Measurements from ENCODE around the gene FAM131B.

FAM131B gene

GRCh38 chr7:143345428-143345900 is 17.0 kb downstream of the FAM131B start:
- Histone ChIP-seq H3K9me3 (ENCODE audit: low read length) (no peaks in the 10 kb centered on the region), H3K27me3 (ENCODE audit: insufficient read depth, low read length) (0 out of 2 replicates have a peak, but pooled peaks cover 9% of the 10 kb centered on the region), H3K27ac (ENCODE audit: low read depth, low read length, poor library complexity, severe bottlenecking) (no peak overlapping the region), H4K20me1 (ENCODE audit: insufficient read depth, low read length) (no peaks in the 10 kb centered on the region), H3K9ac (ENCODE audit: low read length) (no peak overlapping the region), H3F3A (ENCODE audit: insufficient read depth, low read length) (no peaks in the 10 kb centered on the region), H2AFZ (ENCODE audit: low read length) (no peak overlapping the region), H3K79me2 (ENCODE audit: insufficient read depth, low read length) (no peaks in the 10 kb centered on the region), H3K36me3 (ENCODE audit: insufficient read depth, low read length) (no peaks in the 10 kb centered on the region), H3K4me1 (ENCODE audit: insufficient read depth, low read length, severe bottlenecking) (no peaks in the 10 kb centered on the region), H3K9me2 (ENCODE audit: low read depth, low read length) (no peaks in the 10 kb centered on the region), H3K4me2 (ENCODE audit: low read length) (no peak overlapping the region), H3K4me3 (ENCODE audit: low read depth, low read length, poor library complexity, severe bottlenecking) (no peak overlapping the region)
- TF ChIP-seq EZH2 (IDR thresholded peaks at IDR 0.05; ENCODE audit: borderline replicate concordance, low read length) (no peak), CTCF (IDR thresholded peaks at IDR 0.05; ENCODE audit: low read length) (no peak)

GRCh38 chr7:143343596-143343995 is 18.9 kb downstream of the FAM131B start:
- no peak overlapping the region for H3K9ac ChIP-seq (ENCODE audit: low read length)
- H3K4me2 ChIP-seq (ENCODE audit: low read length) = no peak overlapping the region
- H3F3A ChIP-seq (ENCODE audit: insufficient read depth, low read length) = no peaks in the 10 kb centered on the region
- no peaks in the 10 kb centered on the region for H3K4me1 ChIP-seq (ENCODE audit: insufficient read depth, low read length, severe bottlenecking)
- no peaks in the 10 kb centered on the region for H4K20me1 ChIP-seq (ENCODE audit: insufficient read depth, low read length)
- no peak for TF ChIP-seq EZH2 (IDR thresholded peaks at IDR 0.05; ENCODE audit: borderline replicate concordance, low read length)
- no peak for TF ChIP-seq CTCF (IDR thresholded peaks at IDR 0.05; ENCODE audit: low read length)
- no peaks in the 10 kb centered on the region for H3K36me3 ChIP-seq (ENCODE audit: insufficient read depth, low read length)
- no peak overlapping the region for H3K4me3 ChIP-seq (ENCODE audit: low read depth, low read length, poor library complexity, severe bottlenecking)
- H3K79me2 ChIP-seq (ENCODE audit: insufficient read depth, low read length) = no peaks in the 10 kb centered on the region
- no peaks in the 10 kb centered on the region for H3K9me3 ChIP-seq (ENCODE audit: low read length)
- 0 out of 2 replicates have a peak, but pooled peaks cover 2% of the 10 kb centered on the region for H3K27me3 ChIP-seq (ENCODE audit: insufficient read depth, low read length)
- no peaks in the 10 kb centered on the region for H3K9me2 ChIP-seq (ENCODE audit: low read depth, low read length)
- H3K27ac ChIP-seq (ENCODE audit: low read depth, low read length, poor library complexity, severe bottlenecking) = no peak overlapping the region
- no peak overlapping the region for H2AFZ ChIP-seq (ENCODE audit: low read length)

GRCh38 chr7:143341842-143342241 is 20.7 kb downstream of the FAM131B start:
- Histone ChIP-seq H3K4me1 (ENCODE audit: insufficient read depth, low read length, severe bottlenecking) (no peaks in the 10 kb centered on the region), H3K4me3 (ENCODE audit: low read depth, low read length, poor library complexity, severe bottlenecking) (no peak overlapping the region), H3F3A (ENCODE audit: insufficient read depth, low read length) (no peaks in the 10 kb centered on the region), H3K79me2 (ENCODE audit: insufficient read depth, low read length) (no peaks in the 10 kb centered on the region), H3K4me2 (ENCODE audit: low read length) (no peak overlapping the region), H4K20me1 (ENCODE audit: insufficient read depth, low read length) (no peaks in the 10 kb centered on the region), H2AFZ (ENCODE audit: low read length) (no peak overlapping the region), H3K9me3 (ENCODE audit: low read length) (no peaks in the 10 kb centered on the region), H3K27ac (ENCODE audit: low read depth, low read length, poor library complexity, severe bottlenecking) (no peak overlapping the region), H3K27me3 (ENCODE audit: insufficient read depth, low read length) (no peaks in the 10 kb centered on the region), H3K36me3 (ENCODE audit: insufficient read depth, low read length) (no peaks in the 10 kb centered on the region), H3K9me2 (ENCODE audit: low read depth, low read length) (no peaks in the 10 kb centered on the region), H3K9ac (ENCODE audit: low read length) (no peak overlapping the region)
- TF ChIP-seq CTCF (IDR thresholded peaks at IDR 0.05; ENCODE audit: low read length) (no peak), EZH2 (IDR thresholded peaks at IDR 0.05; ENCODE audit: borderline replicate concordance, low read length) (no peak)

Data from OCI-LY1 (cell line).